GM12875 (cell line): ENCODE data around the gene DLL1.
"Not testable (repeated sequence)": the region's sequence is repeated elsewhere in the genome, so short reads cannot be mapped to it uniquely, and the experiment has no call there.

Experiments
- H3K4me3 ChIP-seq: one replicate; pipeline ENCODE4 v1.5.1; 2011; ENCODE audit warnings: low read depth, low read length, control low read depth
- CTCF ChIP-seq: IDR thresholded peaks from 2 replicates; pipeline ENCODE4 v1.5.1; 2011; ENCODE audit warnings: low read depth, mild to moderate bottlenecking, control low read depth, inconsistent platforms, low read length, moderate library complexity, borderline replicate concordance; ENCODE audit not compliant: insufficient read depth

DLL1 gene

DNA sequence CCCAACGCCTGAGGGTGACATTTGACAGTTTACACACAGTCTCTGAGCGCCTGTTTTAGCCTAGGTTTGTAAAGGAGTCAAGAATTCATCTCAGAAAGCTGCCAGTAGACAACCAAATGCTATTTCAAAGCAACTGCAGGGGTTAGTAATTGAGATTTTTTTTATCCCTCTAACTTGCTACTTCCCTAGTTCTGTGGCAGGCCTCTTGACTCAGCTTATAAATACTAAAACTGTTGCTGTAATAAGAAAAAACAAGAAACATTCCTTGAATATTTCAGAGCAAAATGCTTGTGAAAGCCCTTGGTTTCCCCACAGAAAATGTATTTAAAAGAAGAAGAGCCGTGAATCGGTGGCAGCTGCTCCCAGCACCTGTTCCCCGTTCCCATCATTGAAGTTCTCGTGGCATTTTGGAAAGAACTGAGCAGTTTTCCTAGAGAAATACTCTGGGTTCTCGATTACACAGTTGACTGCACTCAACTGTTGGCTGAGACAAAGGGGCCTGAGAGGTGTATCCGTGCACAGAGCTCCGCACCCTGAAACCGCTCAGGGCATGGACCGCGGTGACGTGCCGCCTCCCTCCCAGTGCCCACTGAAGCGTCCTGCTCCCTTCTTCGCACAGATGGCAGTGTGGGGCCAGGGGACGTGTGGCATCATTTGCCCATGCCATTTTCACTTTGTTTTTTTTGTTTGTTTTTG is 20.9 kb downstream of the DLL1 start:
- no peak for TF ChIP-seq CTCF
- H3K4me3 ChIP-seq, result no peak overlapping the region

- H3K4me3 ChIP-seq, result no peak overlapping the region
- no peak for TF ChIP-seq CTCF
Measured at GRCh38 chr6:170269151-170269845, 21.6 kb downstream of the DLL1 start.

- H3K4me3 ChIP-seq, result no peak overlapping the region
- TF ChIP-seq CTCF, result no peak
Measured at GRCh38 chr6:170268216-170269129, 22.4 kb downstream of the DLL1 start.

- TF ChIP-seq CTCF, result no peak
- H3K4me3 ChIP-seq, result no peak overlapping the region
Measured at GRCh38 chr6:170267688-170268087, 23.2 kb downstream of the DLL1 start.

DNA sequence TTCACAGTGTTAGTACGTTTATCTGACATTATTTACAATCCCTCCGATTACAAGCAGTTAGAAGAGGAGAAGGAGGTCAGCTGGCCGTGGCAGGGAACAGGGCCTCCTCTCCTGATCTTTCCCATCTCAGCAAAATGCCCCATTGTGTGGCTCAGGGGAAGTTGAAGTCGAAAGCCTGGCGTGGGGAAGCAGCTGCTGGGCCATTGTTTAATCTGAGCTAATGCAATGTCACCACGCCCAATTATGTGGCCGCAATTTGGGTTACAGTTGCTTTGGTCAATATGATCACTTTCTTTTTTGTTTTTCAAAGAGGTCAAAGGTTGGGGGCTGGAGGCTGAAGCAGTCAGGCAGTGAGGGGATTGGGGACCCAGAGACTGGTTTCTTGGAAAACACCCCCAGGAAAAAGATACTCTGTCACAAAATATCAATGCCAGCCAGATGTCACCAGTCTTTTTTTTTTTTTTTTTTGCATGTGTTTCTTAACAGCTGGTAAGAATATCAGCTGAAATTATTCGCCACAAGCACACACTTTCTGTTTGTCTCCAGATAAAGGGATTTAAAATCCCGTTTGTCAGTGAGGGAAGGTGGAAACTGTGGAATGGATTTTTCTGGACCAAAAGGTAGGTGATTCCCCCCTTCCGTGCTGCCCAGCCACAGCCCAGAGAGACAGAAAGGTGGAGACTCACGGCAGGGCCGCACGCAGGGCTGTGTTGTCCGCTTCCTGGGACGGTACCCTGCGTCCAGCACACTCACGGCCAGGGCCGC is 24.6 kb downstream of the DLL1 start:
- TF ChIP-seq CTCF, result no peak

DNA sequence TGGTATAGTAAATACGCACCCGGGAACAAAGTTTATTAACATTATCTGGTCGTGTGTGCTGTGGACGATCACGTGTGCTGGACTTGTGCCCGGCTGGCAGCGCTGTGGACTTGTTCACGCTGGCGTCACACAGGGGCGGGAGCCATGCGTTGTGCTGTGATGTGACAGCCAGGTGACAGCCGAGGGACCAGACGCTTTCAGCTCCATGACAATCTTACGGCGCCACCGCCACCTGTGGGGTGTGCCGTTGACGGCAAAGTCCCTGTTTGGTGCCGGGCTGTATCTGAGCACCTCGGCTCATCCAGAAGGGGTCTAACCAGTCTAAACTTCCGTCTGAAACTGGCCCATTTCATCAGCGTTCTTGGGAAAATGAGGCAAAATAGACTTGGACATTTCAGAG is 25.2 kb downstream of the DLL1 start:
- no peak for TF ChIP-seq CTCF
- no peak overlapping the region for H3K4me3 ChIP-seq

More for the DNA sequence above, 24.6 kb downstream of the DLL1 start:
- H3K4me3 ChIP-seq, result no peak overlapping the region

- not testable (repeated sequence) for H3K4me3 ChIP-seq
Measured at GRCh38 chr6:170264644-170265043, 26.2 kb downstream of the DLL1 start.
